Stimulated activated CD8-positive, alpha-beta memory T cell treated with anti-CD3 and anti-CD28 coated beads, Interleukin-15, amount 100 ng/mL, for 24 hours (primary cell): ENCODE measurements around the gene ST6GALNAC3.

Source experiments
- DNase-seq: peaks from one replicate; pipeline ENCODE4 v3.0.0-alpha.2; 2020; ENCODE audit warnings: low read depth

Gene ST6GALNAC3

GRCh38 chr1:76433526-76433925, 359.0 kb downstream of the ST6GALNAC3 start:
- DNase-seq: no peak

- DNase-seq: no peak
Measured at GRCh38 chr1:76443217-76443616, 368.7 kb downstream of the ST6GALNAC3 start.

GRCh38 chr1:76444773-76445172, 370.2 kb downstream of the ST6GALNAC3 start:
- no peak for DNase-seq

GRCh38 chr1:76450229-76450628, 375.7 kb downstream of the ST6GALNAC3 start:
- no peak for DNase-seq

GRCh38 chr1:76463278-76463677, 388.7 kb downstream of the ST6GALNAC3 start:
- no peak for DNase-seq

- DNase-seq: no peak
Measured at GRCh38 chr1:76463849-76464248, 389.3 kb downstream of the ST6GALNAC3 start.

GRCh38 chr1:76465030-76465429, 390.5 kb downstream of the ST6GALNAC3 start:
- no peak for DNase-seq

- no peak for DNase-seq
Measured at GRCh38 chr1:76470166-76470565, 395.6 kb downstream of the ST6GALNAC3 start.

GRCh38 chr1:76471536-76471935, 397.0 kb downstream of the ST6GALNAC3 start:
- DNase-seq: no peak

- DNase-seq: no peak
Measured at GRCh38 chr1:76473591-76473990, 399.0 kb downstream of the ST6GALNAC3 start.

GRCh38 chr1:76474922-76475321, 400.4 kb downstream of the ST6GALNAC3 start:
- no peak for DNase-seq

- no peak for DNase-seq
Measured at GRCh38 chr1:76477156-76477555, 402.6 kb downstream of the ST6GALNAC3 start.

- no peak for DNase-seq
Measured at GRCh38 chr1:76480827-76481226, 406.3 kb downstream of the ST6GALNAC3 start.

- no peak for DNase-seq
Measured at GRCh38 chr1:76481672-76482071, 407.1 kb downstream of the ST6GALNAC3 start.

- no peak for DNase-seq
Measured at GRCh38 chr1:76482272-76482671, 407.7 kb downstream of the ST6GALNAC3 start.

GRCh38 chr1:76491737-76492136, 417.2 kb downstream of the ST6GALNAC3 start:
- no peak for DNase-seq

- DNase-seq: no peak
Measured at GRCh38 chr1:76492752-76493430, 418.3 kb downstream of the ST6GALNAC3 start.

GRCh38 chr1:76494807-76495206, 420.3 kb downstream of the ST6GALNAC3 start:
- DNase-seq: no peak

- DNase-seq: no peak
Measured at GRCh38 chr1:76496871-76497270, 422.3 kb downstream of the ST6GALNAC3 start.

- DNase-seq: no peak
Measured at GRCh38 chr1:76500116-76500515, 425.6 kb downstream of the ST6GALNAC3 start.

- DNase-seq: no peak
Measured at GRCh38 chr1:76501136-76501535, 426.6 kb downstream of the ST6GALNAC3 start.

GRCh38 chr1:76501586-76502219, 427.2 kb downstream of the ST6GALNAC3 start:
- DNase-seq: no peak

GRCh38 chr1:76503100-76503499, 428.6 kb downstream of the ST6GALNAC3 start:
- DNase-seq: no peak

GRCh38 chr1:76503736-76504135, 429.2 kb downstream of the ST6GALNAC3 start:
- no peak for DNase-seq
